BLaER1 (cell line): ENCODE results near the gene PCGF5.
"Not testable (repeated sequence)": the region's sequence is repeated elsewhere in the genome, so short reads cannot be mapped to it uniquely, and the experiment has no call there.

ENCODE experiments used
- H3K27ac ChIP-seq: shearing (Covaris generic); formaldehyde crosslinking; 2 replicates; pipeline ENCODE4 v1.8.1; 2022
- H3K27me3 ChIP-seq: shearing (Covaris generic); formaldehyde crosslinking; 2 replicates; pipeline ENCODE4 v1.8.1; 2022
- H3K36me3 ChIP-seq: shearing (Covaris generic); formaldehyde crosslinking; 2 replicates; pipeline ENCODE4 v1.8.1; 2022
- H3K4me1 ChIP-seq: shearing (Covaris generic); formaldehyde crosslinking; 2 replicates; pipeline ENCODE4 v1.8.1; 2022
- H3K4me2 ChIP-seq: shearing (Covaris generic); formaldehyde crosslinking; 2 replicates; pipeline ENCODE4 v1.8.1; 2022
- H3K4me3 ChIP-seq: shearing (Covaris generic); formaldehyde crosslinking; 2 replicates; pipeline ENCODE4 v1.8.1; 2022
- H3K9ac ChIP-seq: shearing (Covaris generic); formaldehyde crosslinking; 2 replicates; pipeline ENCODE4 v1.8.1; 2022
- H3K9me3 ChIP-seq: shearing (Covaris generic); formaldehyde crosslinking; 2 replicates; pipeline ENCODE4 v1.8.1; 2022
- H4K20me1 ChIP-seq: shearing (Covaris generic); formaldehyde crosslinking; 2 replicates; pipeline ENCODE4 v1.8.1; 2022
- Cebpa-rat ChIP-seq: shearing (Covaris generic); IDR thresholded peaks from 2 replicates; pipeline ENCODE4 v1.8.1; 2022

The PCGF5 gene

DNA sequence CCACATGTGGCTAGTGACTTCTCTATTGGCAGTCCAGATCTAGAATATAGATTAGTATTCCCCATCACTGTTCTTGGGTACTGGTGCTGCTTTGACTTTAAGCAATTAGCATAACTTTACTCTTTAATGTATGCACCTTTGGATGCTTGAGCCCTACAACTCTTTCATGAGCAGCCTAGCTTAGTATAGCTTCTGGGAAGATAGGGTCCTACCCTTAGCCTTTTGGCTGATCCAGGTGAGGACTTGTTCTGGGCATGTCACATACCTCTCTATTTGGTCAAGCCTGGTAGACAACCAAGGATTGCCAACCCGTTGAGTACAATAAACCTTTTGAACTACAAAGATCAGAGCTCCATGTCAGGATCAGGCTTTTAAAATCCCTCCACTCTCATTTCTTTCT lies 17.7 kb downstream of the PCGF5 start:
- Histone ChIP-seq H3K9me3 (no peaks in the 10 kb centered on the region), H3K27me3 (no peaks in the 10 kb centered on the region), H3K9ac (no peak overlapping the region), H3K4me2 (no peak overlapping the region), H3K36me3 (peaks cover 14% of the 10 kb centered on the region), H4K20me1 (0 out of 2 replicates have a peak, but pooled peaks cover 7% of the 10 kb centered on the region), H3K4me1 (no peaks in the 10 kb centered on the region), H3K4me3 (no peak overlapping the region), H3K27ac (no peak overlapping the region)
- TF ChIP-seq Cebpa-rat = no peak

DNA sequence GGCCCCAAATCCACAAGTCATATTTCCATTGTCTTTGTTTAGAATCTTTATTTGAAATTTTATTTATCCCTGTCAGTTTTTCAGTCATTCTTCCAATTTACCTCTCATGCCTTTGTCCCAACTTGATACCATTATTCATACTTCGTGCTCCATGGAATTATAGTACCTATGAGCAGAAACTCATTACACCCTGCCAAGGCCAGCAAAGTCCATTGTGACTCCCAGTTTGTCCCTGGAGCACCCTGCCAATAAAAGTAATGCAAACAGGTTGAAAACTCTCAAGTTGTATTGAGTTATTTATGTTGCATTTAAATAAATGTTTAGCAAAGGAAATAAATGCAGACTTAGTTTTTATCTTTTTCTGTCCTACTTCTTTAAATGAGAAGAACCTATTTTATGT lies 19.3 kb downstream of the PCGF5 start:
- no peaks in the 10 kb centered on the region for H3K9me3 ChIP-seq
- H3K27ac ChIP-seq = no peak overlapping the region
- H4K20me1 ChIP-seq = 0 out of 2 replicates have a peak, but pooled peaks cover 7% of the 10 kb centered on the region
- H3K4me2 ChIP-seq = no peak overlapping the region
- H3K36me3 ChIP-seq = peaks cover 17% of the 10 kb centered on the region
- no peaks in the 10 kb centered on the region for H3K4me1 ChIP-seq
- no peak overlapping the region for H3K9ac ChIP-seq
- H3K4me3 ChIP-seq = no peak overlapping the region
- TF ChIP-seq Cebpa-rat = no peak
- no peaks in the 10 kb centered on the region for H3K27me3 ChIP-seq

DNA sequence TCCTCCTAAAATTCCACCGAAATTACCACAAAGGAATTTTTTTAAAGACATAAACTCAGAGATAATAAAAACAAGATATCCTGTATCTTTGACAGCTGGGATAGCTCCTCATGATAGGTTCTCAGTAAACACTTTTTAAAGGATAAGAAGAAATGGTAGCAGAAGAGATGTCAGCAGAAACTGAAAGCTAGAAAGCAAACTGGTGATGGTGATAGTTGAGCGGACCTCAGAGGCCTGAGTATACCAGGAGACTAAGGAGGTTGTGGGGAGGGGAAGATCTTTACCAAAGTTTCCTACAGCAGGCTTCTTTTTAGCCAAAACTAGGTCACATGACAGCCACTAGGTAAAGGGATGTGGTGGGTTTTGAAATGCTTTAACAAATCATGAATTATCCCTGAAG lies 22.5 kb downstream of the PCGF5 start:
- peaks cover 5% of the 10 kb centered on the region; the same call in 1 of the 2 replicates for H3K36me3 ChIP-seq
- H3K27me3 ChIP-seq = no peaks in the 10 kb centered on the region
- H3K9me3 ChIP-seq = no peaks in the 10 kb centered on the region
- peaks cover 5% of the 10 kb centered on the region; the same call in 1 of the 2 replicates for H4K20me1 ChIP-seq
- H3K27ac ChIP-seq = no peak overlapping the region
- no peak for TF ChIP-seq Cebpa-rat
- no peak overlapping the region for H3K4me2 ChIP-seq
- H3K4me3 ChIP-seq = no peak overlapping the region
- no peak overlapping the region for H3K9ac ChIP-seq
- no peaks in the 10 kb centered on the region for H3K4me1 ChIP-seq

DNA sequence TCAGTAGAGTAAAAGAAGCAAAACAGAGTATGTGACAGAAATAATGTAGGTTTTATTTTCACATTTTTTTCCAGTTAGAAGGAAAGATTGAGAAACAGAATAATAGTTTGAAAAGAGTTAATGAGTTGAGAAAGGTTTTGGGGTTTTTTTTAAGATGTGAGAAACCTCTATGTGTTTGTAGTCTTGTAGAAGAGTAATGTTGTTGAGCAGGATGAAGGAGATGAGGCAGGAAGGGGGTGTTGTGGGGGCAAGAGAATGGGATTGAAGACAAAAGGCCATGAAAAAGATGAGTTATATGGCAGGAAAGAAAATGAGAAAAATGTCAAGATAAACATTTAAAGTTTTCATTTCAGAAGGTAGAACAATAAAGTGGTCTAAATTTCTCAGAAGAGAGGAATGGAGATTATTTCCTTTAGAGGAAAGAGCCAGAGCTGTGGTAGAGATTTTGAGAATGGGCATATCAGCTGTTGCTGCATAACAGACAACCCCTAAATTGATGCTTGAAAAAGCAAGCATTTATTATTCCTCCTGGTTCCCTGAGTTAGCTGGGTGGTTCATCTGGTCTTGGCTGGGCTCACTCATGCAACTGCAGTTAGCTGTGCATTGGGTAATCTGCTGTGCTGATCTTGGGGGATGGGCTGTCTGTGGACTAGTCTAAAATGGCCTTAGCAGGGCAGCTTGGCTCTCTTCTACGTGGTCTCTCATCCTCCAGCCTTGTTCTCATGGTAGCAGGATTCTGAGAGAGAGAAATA lies 27.1 kb downstream of the PCGF5 start:
- no peaks in the 10 kb centered on the region for H3K4me1 ChIP-seq
- peaks cover 5% of the 10 kb centered on the region; the same call in 1 of the 2 replicates for H3K36me3 ChIP-seq
- H3K4me3 ChIP-seq = no peak overlapping the region
- H3K4me2 ChIP-seq = no peak overlapping the region
- peaks cover 7% of the 10 kb centered on the region; the same call in 1 of the 2 replicates for H4K20me1 ChIP-seq
- TF ChIP-seq Cebpa-rat = no peak
- no peak overlapping the region for H3K27ac ChIP-seq
- no peaks in the 10 kb centered on the region for H3K27me3 ChIP-seq
- H3K9me3 ChIP-seq = no peaks in the 10 kb centered on the region
- no peak overlapping the region for H3K9ac ChIP-seq

DNA sequence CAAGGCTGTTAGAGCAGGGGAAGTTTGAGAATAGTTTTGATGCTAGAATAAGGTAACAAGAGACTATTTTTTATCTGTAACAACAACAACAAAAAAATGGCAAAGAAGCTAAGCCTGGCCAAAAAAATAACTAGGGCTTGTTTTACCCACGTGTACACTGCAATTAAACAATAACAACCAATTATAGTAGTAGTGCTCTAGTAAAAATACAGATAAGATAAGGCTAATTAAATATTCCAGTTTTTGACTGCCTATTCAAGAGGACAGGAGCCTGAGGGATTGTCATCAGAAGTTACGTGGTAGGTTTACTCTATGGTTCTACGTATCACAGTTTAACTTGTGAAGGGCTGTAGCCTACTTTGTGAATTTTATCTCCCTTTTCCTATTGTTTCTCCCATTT lies 29.2 kb downstream of the PCGF5 start:
- H3K4me1 ChIP-seq = no peaks in the 10 kb centered on the region
- TF ChIP-seq Cebpa-rat = no peak
- H3K4me3 ChIP-seq = no peak overlapping the region
- H4K20me1 ChIP-seq = peaks cover 7% of the 10 kb centered on the region; the same call in 1 of the 2 replicates
- no peak overlapping the region for H3K4me2 ChIP-seq
- no peak overlapping the region for H3K9ac ChIP-seq
- H3K27ac ChIP-seq = no peak overlapping the region
- no peaks in the 10 kb centered on the region for H3K27me3 ChIP-seq
- H3K9me3 ChIP-seq = peaks cover under 1% of the 10 kb centered on the region
- H3K36me3 ChIP-seq = peaks cover 20% of the 10 kb centered on the region

DNA sequence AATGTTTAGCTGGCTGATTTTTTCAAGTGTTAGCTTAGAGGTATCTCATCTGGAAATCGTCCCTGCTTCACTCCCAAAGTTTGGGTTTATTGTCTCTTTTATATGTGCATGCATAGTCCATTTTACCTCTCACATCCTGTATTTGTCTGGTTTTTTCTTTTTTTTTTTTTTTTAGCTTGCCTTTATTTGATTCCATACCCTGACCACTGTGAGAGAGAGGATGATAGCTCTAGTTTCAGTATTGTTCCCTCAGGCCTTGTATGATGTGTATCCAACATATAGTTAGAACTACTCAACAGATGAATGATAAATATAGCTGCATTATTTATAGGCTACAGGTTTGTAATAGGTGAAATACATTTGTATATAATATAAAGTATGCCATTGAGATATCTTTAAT lies 29.9 kb downstream of the PCGF5 start:
- no peak for TF ChIP-seq Cebpa-rat
- Histone ChIP-seq H4K20me1 (peaks cover 7% of the 10 kb centered on the region; the same call in 1 of the 2 replicates), H3K27me3 (no peaks in the 10 kb centered on the region), H3K36me3 (peaks cover 26% of the 10 kb centered on the region), H3K9me3 (peaks cover 7% of the 10 kb centered on the region), H3K4me1 (no peaks in the 10 kb centered on the region), H3K4me3 (no peak overlapping the region), H3K9ac (no peak overlapping the region), H3K27ac (no peak overlapping the region), H3K4me2 (no peak overlapping the region)

DNA sequence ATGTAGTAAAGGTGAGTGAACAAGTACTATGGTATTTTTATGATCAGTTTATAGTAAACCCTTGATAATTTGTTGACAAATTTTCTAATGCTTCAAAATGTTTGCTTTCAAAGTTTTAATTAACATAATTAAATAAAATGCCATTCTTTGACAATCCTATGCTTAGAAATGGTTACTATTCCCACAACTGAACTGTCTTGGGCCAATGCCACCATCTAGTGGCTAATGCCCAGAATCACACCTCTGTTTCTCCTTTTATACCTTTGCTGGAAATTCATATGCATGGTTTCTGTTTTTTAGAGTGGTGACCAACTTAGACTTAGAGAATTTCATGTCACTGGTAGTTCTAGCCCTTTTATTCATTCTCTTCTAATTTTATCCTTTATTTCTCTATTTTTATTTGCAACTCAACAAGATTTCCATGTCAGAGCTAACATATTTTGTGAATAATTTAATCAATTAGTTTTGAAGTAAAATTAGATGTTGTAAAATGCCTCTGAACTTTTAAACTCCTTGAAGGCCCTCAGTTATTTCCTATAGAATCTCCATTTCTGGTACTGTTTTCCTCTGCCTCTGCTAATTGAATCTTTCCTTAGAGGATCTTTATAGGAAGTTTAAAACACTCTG lies 31.1 kb downstream of the PCGF5 start:
- TF ChIP-seq Cebpa-rat = no peak
- no peak overlapping the region for H3K4me2 ChIP-seq
- peaks cover 34% of the 10 kb centered on the region for H3K36me3 ChIP-seq
- no peak overlapping the region for H3K27ac ChIP-seq
- H3K27me3 ChIP-seq = no peaks in the 10 kb centered on the region
- no peak overlapping the region for H3K9ac ChIP-seq
- H3K4me3 ChIP-seq = no peak overlapping the region
- H4K20me1 ChIP-seq = peaks cover 7% of the 10 kb centered on the region; the same call in 1 of the 2 replicates
- H3K4me1 ChIP-seq = no peaks in the 10 kb centered on the region
- peaks cover 11% of the 10 kb centered on the region for H3K9me3 ChIP-seq

DNA sequence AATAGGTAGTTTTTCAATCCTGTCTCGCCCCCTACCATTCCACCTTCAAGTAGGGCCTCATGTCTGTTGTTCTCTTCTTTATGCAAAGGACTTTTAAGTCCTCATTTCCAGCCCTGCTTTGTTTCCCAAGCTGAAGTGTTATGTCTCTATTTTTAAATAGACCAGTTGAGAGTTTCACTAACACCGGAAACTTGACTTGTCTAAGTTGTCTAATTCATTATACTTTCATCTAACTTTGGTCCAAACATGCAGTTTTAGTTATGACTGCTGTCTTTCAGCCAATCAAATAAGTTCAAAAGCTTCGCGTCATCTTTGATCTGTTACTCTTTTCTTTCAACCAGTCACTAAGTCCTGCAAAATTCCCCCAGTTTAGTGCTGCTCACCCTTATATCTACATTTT lies 32.8 kb downstream of the PCGF5 start:
- Histone ChIP-seq H3K4me2 (no peak overlapping the region), H3K36me3 (peaks cover 34% of the 10 kb centered on the region)

DNA sequence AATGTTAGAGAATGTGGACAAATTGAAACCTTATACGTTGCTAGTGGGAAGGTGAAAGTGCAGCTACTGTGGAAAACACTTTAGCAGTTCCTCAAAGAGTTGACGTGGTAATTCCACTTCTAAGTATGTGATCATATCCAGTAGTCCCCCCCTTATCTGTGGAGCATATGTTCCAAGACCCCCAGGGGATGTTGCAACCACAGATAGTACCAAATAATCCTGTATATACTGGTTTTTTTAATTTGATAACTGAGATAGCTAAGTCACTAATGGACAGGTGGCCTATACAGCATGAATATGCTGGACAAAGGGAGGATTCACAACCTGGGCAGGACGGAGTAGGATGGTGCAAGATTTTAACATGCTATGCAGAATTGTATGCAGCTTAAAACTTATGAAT lies 36.8 kb downstream of the PCGF5 start:
- H3K4me2 ChIP-seq = no peak overlapping the region
- H3K4me1 ChIP-seq = no peaks in the 10 kb centered on the region
- TF ChIP-seq Cebpa-rat = no peak
- H3K27ac ChIP-seq = no peak overlapping the region
- peaks cover 16% of the 10 kb centered on the region for H3K9me3 ChIP-seq
- no peak overlapping the region for H3K9ac ChIP-seq
- no peaks in the 10 kb centered on the region for H4K20me1 ChIP-seq
- no peak overlapping the region for H3K4me3 ChIP-seq
- no peaks in the 10 kb centered on the region for H3K27me3 ChIP-seq
- peaks cover 43% of the 10 kb centered on the region for H3K36me3 ChIP-seq

More for the DNA sequence above, 32.8 kb downstream of the PCGF5 start:
- no peak overlapping the region for H3K27ac ChIP-seq
- no peaks in the 10 kb centered on the region for H3K4me1 ChIP-seq
- H3K27me3 ChIP-seq = no peaks in the 10 kb centered on the region
- H3K9ac ChIP-seq = no peak overlapping the region
- H3K4me3 ChIP-seq = no peak overlapping the region
- TF ChIP-seq Cebpa-rat = no peak
- no peaks in the 10 kb centered on the region for H4K20me1 ChIP-seq
- peaks cover 11% of the 10 kb centered on the region for H3K9me3 ChIP-seq

DNA sequence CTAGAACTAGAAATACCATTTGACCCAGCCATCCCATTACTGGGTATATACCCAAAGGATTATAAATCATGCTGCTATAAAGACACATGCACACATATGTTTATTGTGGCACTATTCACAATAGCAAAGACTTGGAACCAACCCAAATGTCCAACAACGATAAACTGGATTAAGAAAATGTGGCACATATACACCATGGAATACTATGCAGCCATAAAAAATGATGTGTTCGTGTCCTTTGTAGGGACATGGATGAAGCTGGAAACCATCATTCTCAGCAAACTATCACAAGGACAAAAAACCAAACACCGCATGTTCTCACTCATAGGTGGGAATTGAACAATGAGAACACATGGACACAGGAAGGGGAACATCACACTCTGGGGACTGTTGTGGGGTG lies 40.0 kb downstream of the PCGF5 start:
- H3K4me1 ChIP-seq, H3K27ac ChIP-seq, H4K20me1 ChIP-seq, H3K9me3 ChIP-seq, H3K4me3 ChIP-seq, H3K9ac ChIP-seq, H3K4me2 ChIP-seq, H3K27me3 ChIP-seq: not testable (repeated sequence)
- H3K36me3 ChIP-seq = peaks cover 20% of the 10 kb centered on the region
